GM15510 (cell line): ENCODE results near the gene TCF7.

Experiments
- POLR2A ChIP-seq: IDR thresholded peaks from 3 replicates; pipeline ENCODE4 v1.6.1; 2011; ENCODE audit warnings: borderline replicate concordance; ENCODE audit not compliant: insufficient read length; ENCODE audit errors: extremely low read depth

TCF7 gene

DNA sequence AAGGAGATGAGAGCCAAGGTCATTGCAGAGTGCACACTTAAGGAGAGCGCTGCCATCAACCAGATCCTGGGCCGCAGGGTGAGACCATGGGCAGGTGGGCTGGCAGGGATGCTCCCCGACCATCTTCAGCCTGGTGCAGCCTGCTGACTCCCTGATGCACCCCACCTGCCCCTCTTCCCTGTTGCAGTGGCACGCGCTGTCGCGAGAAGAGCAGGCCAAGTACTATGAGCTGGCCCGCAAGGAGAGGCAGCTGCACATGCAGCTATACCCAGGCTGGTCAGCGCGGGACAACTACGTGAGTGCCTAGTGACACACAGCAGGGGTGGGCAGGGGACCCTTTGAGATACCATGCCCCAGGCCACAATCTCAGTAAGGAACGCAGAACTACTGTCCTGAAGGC lies 28.3 kb downstream of the TCF7 start:
- no peak for TF ChIP-seq POLR2A

DNA sequence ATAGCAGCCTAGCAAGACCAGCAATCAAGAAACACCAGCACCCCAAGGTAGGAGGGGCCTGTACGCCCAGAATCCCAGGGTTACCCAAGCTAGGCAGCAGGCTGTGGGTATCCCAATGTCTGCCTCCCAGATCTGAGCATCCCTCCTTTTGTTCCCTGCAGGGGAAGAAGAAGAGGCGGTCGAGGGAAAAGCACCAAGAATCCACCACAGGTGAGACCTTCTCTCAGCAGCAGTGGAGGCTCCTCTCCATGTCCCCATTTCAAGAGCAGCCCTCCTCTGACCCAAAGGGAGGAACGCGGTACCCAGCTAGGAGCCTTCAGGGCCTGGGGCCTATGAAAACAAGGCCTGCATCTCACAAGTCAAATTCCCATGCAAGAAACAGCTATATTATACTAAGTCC lies 28.9 kb downstream of the TCF7 start:
- no peak for TF ChIP-seq POLR2A

DNA sequence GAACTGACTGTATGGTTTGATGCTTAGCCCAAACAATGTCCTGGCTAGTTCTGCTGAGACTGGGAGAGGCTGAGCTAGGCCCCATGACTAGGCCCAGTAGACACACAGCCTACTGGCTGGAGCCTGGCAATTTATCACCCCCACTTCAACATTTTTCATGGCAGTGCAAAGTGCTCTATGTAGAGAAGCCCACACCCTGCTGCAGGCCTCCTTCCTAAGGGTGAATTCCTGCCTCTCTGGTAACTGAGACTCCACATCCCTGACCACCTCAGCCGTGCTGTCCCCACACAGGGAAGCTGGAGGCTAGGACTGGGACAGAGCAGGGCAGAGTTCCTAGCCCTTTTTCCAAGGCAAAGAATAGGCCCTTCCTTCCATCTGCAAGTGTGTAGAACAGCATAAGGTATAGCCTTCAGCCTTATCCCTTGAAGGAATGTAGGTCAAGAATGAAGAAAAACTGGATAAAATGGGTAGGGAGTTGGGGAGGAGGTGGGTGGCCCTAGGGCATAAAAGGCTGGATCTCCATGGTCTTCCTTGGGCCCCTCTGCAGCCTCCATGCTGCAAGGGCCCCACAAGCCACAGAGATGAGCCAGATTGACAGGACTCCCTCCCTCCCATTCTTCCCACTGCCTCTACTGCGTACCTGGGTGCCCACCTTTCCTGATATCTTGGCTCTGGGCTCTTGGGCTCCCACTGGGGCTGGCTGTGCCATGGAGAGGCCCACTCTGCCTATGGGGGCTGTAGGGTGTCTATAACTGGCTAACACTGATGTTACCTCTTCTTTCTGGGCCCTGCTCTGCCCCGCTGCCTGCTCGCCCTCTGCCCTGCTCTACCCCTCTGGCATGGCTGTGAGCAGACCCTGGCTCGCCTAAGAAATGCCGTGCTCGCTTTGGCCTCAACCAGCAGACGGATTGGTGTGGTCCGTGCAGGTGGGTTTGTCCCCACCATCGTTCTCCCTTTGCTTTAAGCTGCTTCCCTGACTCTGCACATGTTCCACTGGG lies 29.8 kb downstream of the TCF7 start:
- TF ChIP-seq POLR2A = no peak

DNA sequence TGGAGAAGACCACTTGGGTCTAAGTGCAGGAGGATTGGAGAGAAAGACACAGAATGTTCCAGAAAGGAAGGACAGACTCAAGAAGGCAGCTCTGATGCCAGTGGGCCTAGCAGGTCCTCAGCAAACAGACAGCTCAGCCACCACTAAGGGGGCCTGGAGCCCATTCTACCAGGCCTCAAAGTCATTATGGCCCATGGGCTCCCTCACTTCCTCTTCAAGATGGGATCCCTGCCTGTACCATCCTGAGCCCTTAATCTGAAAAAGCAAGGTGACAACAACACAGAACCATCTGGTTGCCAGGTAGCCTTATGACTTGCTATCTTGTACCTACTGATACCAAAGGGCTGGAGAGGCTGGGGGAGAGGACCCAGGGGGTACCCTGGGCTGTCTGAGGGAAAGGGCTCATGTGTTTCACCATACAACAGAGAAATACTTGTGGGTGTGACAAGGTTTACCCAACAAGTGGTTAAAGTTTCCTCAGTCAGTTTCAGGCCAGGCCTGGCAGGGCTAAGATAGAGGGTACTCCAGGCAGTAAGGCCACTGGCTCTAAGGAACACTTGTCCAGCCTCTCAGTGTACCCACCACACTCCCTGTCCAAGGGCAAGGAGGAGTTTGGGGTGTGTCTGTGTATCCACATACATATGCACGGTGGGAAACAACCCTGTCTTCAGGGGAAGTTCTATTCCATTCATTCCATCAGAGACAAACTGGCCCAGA lies 30.7 kb downstream of the TCF7 start:
- no peak for TF ChIP-seq POLR2A

DNA sequence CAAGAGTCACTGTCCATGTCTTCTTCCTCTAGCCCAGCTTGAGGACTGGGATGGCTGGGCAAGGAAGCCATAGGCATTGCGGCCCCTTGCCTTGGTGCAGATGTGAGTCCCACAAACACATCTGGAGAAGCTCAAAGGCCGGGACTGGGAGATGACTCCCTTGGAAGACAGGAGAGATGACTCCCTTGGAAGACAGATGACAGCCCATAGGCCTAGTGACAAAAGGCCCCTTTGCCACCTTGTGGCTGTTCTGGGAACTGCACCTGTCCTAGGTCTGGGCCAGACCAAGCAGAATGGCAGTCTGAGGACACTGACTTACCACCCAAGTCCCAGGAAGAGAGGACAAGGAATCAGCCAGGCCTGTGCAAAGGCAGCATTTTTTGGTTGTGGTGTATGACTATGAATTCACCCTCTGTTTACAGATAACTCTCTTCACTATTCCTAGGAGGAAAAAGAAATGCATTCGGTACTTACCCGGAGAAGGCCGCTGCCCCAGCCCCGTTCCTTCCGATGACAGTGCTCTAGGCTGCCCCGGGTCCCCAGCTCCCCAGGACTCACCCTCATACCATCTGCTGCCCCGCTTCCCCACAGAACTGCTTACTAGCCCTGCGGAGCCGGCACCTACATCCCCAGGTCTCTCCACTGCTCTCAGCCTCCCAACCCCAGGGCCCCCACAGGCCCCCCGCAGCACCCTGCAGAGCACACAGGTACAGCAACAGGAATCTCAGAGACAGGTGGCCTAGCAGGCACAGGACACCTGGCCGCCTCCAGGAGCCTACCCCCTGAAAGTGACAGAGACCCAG lies 31.5 kb downstream of the TCF7 start:
- no peak for TF ChIP-seq POLR2A

DNA sequence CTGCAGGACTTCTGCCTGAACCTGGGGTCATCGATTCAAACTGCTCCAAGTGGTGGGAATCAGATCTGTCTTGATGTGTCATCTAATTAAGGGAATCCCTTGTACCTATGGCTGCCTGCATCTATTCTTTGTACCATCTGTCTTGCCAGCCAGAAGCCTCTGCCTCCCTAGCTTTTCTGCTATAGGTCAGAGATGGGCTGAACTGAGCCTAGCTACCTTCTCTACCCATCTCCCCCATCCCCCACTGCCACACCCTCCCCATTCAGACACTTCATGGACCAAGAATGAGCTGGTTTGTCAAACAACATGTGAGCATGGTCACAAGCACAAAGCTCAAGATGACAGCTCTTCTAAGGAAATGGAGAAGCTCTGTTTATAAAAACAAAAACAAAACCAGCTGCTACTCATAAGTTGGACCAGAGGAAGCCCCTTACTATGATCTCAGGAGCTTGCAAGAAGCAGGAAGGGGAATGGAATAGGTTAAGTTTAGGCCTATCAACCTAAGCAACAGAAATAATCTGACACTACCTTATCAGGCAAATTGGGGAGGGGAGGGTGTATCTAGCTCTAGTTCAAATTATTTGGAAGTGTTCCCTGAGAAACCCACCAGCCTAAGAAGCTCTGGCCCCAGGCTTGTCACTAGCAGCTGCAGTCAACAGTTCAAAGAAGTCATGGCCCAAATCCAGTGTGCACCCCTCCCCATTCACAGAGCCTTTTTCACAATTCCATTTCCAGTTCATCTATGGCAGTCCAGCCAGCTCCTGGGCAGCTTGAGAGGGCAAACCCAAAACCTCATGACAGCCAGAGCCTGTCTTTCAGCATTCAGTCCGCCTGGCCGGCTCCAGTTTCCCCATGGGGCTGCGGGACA lies 32.4 kb downstream of the TCF7 start:
- no peak for TF ChIP-seq POLR2A

- TF ChIP-seq POLR2A = no peak
These were observed 33.8 kb downstream of the TCF7 start for GRCh38 chr5:134148316-134148715.

GRCh38 chr5:134148986-134149539 lies 34.6 kb downstream of the TCF7 start:
- TF ChIP-seq POLR2A = no peak

GRCh38 chr5:134149571-134150303 lies 35.3 kb downstream of the TCF7 start:
- TF ChIP-seq POLR2A = no peak

DNA sequence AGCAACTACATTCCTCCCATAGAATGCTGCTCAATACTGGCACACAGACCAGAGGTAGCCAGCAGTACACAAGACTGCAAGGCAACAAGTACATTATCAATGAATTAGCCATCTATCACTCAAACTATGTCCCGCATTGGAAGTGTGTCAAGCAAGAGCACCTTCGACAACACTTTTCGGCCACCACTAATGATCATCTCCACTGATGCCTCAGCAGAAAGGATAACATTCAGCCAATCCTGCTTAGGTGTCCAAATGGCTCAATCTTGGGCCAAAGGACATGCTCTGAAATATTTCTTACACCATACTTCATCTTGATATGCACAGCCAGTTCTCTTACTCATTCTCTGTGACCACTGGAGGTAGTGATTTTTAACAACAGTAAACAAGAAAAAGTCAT lies 37.2 kb downstream of the TCF7 start:
- TF ChIP-seq POLR2A = no peak

DNA sequence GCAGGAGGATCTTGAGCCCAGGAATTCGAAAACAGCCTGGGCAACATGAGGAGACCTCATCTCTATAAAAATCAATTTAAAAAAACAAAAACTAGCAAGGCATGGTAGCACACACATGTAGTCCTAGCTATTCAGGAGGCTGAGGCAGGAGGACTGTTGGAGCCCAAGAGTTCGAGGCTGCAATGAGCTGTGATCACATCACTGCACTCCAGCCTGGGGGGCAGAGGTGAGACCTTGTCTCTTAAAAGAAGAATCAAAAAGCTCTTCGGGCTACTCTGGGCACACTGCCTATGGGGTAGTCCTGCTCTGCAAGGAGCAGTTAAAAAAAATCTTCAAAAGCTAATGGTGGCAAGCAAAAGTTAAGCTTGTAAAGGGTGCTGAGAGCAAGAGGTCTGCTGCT lies 38.8 kb downstream of the TCF7 start:
- no peak for TF ChIP-seq POLR2A

GRCh38 chr5:134153657-134154056 lies 39.2 kb downstream of the TCF7 start:
- no peak for TF ChIP-seq POLR2A
